Renal cortex interstitium (tissue), 11 donors: ENCODE measurements around the gene PSMB1. TPM values are rescaled to one million over a fixed set of nuclear protein-coding genes. Genes with fewer than 3 reads are reported as not detected.
"Not testable (repeated sequence)": the region's sequence is repeated elsewhere in the genome, so short reads cannot be mapped to it uniquely, and the experiment has no call there.

Experiments
- DNase-seq, 11 donors: peaks; one replicate each; pipeline ENCODE4 v3.0.0-alpha.2; 2013; ENCODE audit warnings: low read depth in 9 of 11, low spot score in 4 of 11; ENCODE audit errors: extremely low read depth in 1 of 11
- polyA plus RNA-seq, 3 donors: library from polyadenylated mRNA; unstranded; fragments of 120-200 nt; gene quantifications; one replicate each; pipeline ENCODE4 v1.2.1, GENCODE V29; 2013; ENCODE audit not compliant: insufficient read length in 3 of 3

Gene PSMB1
- polyA plus RNA-seq, 3 donors = 185 to 233 (median 215) TPM

DNA sequence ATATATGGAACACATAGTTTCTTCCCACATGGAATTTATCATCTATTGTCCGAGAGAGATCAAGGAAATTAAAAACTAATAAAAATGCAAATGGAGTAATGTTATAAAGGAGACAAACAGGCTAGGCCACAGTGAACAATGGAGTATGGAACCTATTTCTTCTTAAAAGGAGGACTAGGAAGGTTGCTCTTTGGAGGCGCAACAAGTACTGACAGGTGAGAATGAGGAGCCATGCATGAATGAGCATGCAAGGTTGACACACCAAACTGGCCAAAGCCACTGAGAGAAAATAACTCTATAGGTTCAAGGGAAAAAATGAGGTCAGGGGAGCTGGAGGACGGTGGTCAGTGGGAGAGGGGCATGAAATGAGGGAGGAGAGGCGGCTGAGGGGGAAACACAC, 40.9 kb downstream of the PSMB1 start:
- DNase-seq = no peak

DNA sequence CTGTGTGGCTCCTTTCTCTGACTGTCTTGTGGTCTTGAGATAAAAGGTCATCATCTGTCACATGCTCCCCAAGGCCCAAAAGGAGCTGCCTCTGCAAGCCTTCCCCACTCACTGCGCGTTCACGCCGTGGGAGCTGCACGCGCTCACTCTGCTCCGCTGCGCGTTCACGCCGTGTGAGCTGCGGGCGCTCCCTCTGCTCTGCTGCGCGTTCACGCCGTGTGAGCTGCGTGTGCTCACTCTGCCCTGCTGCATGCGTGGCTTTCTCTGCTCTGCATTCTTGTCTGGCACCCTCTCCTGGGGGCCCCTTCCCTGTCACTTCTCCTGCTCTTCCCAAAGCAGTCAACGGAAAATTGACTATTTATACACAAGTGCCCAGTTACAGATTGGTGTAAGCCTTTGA, 42.5 kb downstream of the PSMB1 start:
- no peak for DNase-seq

- DNase-seq = no peak
These were observed 43.4 kb downstream of the PSMB1 start for GRCh38 chr6:170509723-170510018.

DNA sequence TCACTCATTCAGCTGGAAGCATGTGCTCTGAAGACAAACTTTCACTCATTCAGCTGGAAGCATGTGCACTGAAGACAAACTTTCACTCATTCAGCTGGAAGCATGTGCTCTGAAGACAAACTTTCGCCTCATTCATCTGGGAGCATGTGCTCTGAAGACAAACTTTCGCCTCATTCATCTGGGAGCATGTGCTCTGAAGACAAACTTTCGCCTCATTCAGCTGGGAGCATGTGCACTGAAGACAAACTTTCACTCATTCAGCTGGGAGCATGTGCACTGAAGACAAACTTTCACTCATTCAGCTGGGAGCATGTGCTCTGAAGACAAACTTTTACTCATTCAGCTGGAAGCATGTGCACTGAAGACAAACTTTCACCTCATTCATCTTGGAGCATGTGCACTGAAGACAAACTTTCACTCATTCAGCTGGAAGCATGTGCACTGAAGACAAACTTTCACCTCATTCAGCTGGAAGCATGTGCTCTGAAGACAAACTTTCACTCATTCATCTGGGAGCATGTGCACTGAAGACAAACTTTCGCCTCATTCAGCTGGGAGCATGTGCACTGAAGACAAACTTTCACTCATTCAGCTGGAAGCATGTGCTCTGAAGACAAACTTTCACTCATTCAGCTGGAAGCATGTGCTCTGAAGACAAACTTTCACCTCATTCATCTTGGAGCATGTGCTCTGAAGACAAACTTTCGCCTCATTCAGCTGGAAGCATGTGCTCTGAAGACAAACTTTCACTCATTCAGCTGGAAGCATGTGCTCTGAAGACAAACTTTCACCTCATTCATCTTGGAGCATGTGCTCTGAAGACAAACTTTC, 44.0 kb downstream of the PSMB1 start:
- DNase-seq = not testable (repeated sequence)

- not testable (repeated sequence) for DNase-seq
These were observed 44.8 kb downstream of the PSMB1 start for GRCh38 chr6:170508275-170508674.

GRCh38 chr6:170507728-170508127, 45.4 kb downstream of the PSMB1 start:
- DNase-seq = not testable (repeated sequence)

DNA sequence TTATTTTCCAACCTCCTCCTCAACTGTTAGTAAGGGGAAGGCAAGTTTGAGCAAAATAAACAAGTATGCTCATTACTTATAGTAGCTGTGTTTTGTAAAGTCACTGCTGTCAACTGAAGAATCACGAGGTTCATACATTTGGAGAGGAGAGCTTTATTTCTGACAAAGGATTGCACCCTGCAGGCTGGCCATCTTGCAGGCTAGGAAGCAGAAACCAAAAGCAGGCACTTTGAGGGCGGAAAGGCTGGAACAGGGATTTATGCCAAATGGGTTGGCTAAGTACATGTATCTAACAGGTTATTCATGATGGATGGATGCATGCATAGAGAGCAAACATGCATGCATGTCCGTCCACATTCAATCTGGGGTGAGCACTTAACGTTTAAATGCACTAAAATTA, 46.7 kb downstream of the PSMB1 start:
- DNase-seq = no peak

DNA sequence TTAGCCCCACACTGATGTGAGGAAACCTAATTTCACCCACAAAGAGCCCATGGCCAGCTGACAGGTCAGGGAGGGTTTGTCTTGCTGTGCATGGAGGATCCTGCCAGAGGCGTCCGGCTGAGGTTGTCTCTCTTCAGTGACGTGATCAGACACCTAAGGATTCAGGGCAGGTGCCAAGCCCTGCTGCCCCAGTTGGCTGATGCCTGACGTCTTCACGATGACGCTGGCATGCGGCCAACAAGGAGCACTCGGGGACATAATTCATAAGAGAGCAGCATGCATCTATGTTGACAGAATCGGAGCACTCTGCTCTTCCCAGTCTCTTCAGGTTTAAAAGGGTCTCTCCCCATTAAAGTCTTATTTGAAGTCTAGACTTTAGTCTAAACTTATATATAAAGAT, 47.8 kb downstream of the PSMB1 start:
- DNase-seq = no peak

DNA sequence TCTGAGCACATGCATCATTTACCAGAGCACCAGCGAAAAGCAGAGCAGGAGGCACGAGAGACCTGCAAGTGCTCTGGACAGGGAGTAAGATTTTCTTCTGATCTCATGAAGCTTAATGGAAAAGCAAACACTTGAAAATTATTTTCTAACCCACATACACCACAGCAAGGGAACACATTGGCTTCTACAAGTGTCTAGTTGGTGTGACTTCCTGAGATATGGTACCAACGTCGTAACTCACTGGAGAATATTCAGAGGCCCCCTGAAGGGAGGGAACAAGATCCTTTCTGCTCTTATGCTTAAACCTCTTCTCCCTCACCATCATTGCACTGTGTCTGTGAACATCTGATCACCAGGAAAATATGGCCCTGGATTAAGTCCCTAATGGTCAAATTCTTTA, 48.6 kb downstream of the PSMB1 start:
- DNase-seq = no peak

DNA sequence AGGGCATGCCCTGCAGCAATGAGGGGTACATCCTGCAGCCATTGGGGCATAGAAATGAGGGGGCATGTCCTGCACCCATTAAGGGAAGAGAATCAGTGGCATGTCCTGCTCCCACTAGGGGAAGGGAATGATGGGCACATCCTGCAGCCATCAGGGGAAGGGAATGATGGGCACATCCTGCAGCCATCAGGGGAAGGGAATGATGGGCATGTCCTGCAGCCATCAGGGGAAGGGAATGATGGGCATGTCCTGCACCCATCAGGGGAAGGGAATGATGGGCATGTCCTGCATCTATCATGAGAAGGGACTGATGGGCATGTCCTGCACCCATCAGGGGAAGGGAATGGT, 49.7 kb downstream of the PSMB1 start:
- DNase-seq = no peak

DNA sequence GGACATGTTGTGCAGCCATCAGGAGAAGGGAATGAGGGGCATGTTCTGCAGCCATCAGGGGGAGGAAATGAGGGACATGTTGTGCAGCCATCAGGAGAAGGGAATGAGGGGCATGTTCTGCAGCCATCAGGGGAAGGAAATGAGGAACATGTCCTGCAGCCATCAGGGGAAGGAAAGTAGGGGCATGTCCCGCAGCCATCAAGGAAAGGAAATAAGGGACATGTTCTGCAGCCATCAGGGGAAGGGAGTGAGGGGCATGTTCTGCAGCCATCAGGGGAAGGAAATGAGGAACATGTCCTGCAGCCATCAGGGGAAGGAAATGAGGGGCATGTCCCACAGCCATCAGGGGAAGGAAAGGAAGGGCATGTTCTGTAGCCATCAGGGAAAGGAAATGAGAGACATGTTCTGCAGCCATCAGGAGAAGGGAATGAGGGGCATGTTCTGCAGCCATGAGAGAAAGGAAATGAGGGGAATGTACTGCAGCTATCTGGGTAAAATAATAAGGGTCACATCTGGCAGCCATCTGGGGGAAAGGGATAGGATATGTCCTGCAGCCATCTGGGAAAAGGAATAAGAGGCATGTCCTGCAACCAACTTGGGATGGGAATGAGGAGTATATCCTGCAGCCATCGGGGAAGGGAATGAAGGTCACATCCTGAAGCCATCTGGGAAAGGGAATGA, 50.2 kb downstream of the PSMB1 start:
- not testable (repeated sequence) for DNase-seq

- not testable (repeated sequence) for DNase-seq
These were observed 50.8 kb downstream of the PSMB1 start for GRCh38 chr6:170502268-170502667.

GRCh38 chr6:170500955-170501590, 52.0 kb downstream of the PSMB1 start:
- DNase-seq = no peak

DNA sequence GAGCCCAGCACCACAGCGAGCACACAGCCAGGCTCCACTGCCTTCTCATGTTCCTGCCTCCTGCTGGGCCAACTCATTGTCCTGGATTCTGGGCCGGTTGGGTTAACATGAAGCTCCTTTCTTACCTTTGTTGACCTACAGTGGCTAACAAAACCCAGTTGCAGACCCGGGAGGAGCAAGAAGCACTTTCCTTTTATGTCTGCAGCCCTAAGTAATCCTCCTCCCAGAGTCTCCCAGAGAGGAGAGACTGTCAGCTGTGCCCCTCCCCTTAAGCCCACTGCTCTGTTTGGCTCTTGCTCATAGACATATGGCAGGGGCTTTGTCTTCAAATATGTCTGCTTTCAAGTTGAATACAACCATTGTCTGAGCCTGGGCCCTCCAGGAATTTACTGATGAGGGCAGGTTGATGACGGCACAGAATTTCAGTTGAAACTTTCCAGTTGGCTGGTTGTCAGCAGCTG, 55.2 kb downstream of the PSMB1 start:
- no peak for DNase-seq

DNA sequence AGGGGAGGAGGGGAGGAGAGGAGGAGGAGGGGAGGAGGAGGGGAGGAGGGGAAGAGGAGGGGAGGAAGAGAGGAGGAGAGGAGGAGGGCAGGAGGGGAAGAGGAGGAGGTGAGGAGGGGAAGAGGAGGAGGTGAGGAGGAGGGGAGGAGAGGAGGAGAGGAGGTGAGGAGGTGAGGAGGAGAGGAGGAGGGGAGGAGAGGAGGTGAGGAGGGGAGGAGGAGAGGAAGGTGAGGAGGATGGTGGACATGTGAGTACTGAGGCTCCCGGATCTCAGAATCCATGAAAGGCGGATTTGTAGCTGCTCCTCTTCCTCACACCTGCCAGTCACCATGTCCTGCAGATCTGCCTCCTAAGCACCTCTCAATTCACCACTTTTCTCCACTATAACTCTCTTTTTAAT, 59.8 kb downstream of the PSMB1 start:
- no peak for DNase-seq

- no peak for DNase-seq
These were observed 62.8 kb downstream of the PSMB1 start for GRCh38 chr6:170490259-170490658.

- no peak for DNase-seq
These were observed 63.3 kb downstream of the PSMB1 start for GRCh38 chr6:170489836-170490235.

- no peak for DNase-seq
These were observed 65.3 kb downstream of the PSMB1 start for GRCh38 chr6:170487707-170488329.

DNA sequence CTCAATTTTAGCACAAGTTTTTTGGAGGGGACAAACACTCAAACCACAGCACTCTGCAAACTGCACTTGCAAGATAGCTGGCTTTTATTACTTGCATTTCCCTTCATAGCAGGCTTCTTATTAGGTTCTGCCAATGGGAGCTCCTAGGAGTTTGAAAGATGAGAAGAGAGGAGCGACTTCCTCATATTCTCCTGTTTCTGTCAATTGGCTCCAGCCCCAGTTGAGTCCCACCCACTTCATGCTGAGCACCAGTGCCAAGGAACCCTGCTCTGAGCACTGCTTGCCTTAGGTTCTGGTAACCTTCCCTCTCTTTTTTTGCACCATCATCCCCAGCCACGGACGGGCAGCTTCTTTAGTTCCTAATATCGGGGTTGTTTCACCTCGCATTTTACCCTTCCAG, 67.9 kb downstream of the PSMB1 start:
- DNase-seq = no peak
